Common myeloid progenitor, CD34-positive (primary cell): ENCODE data around the gene ZNF30. TPM values are rescaled to one million over a fixed set of nuclear protein-coding genes. Genes with fewer than 3 reads are reported as not detected.

Experiments used
- CTCF ChIA-PET: fragments of 350-600 bp; sonication (Branson Sonifier 250); formaldehyde crosslinking; loops from one replicate; lab custom pipeline; 2021; ENCODE audit warnings: antibody characterized with exemption; lab: Charles Lee
- POLR2A ChIA-PET: fragments of 350-600 bp; sonication (Branson Sonifier 250); formaldehyde crosslinking; loops from one replicate; lab custom pipeline; 2021; ENCODE audit warnings: antibody characterized with exemption; lab: Charles Lee
- DNase-seq, 3 donors: peaks; one replicate each; pipeline versions ENCODE4 v3.0.0 to v3.0.0-alpha.2; 2013
- H3K27ac ChIP-seq, 2 experiments: 1 replicate in 1 of 2; 2 replicates in 1 of 2; pipeline ENCODE4 v1.7.0; 2013; ENCODE audit warnings: inconsistent platforms in 2 of 2, low read length in 2 of 2, mild to moderate bottlenecking in 2 of 2, low read depth in 1 of 2, moderate library complexity in 1 of 2; ENCODE audit not compliant: severe bottlenecking in 2 of 2, insufficient read depth in 1 of 2, poor library complexity in 1 of 2
- H3K27me3 ChIP-seq, 5 experiments: replicated peaks in 2 of 5; 1 replicate in 3 of 5; 2 replicates in 2 of 5; pipeline versions ENCODE4 v1.6.1 to v1.7.0; 2013; ENCODE audit warnings: low read length in 4 of 5, mild to moderate bottlenecking in 2 of 5, moderate library complexity in 2 of 5, inconsistent platforms in 1 of 5; ENCODE audit not compliant: insufficient read depth in 5 of 5, control insufficient read depth in 4 of 5
- H3K36me3 ChIP-seq, 4 experiments: 1 replicate in 2 of 4; 2 replicates in 2 of 4; pipeline versions ENCODE4 v1.6.1 to v1.7.0; 2013; ENCODE audit warnings: low read length in 3 of 4, control low read depth in 1 of 4, mild to moderate bottlenecking in 1 of 4; ENCODE audit not compliant: control insufficient read depth in 4 of 4, insufficient read depth in 4 of 4
- H3K4me1 ChIP-seq, 4 experiments: 1 replicate in 3 of 4; 2 replicates in 1 of 4; pipeline versions ENCODE4 v1.6.1 to v1.7.1; 2013; ENCODE audit warnings: low read length in 3 of 4, mild to moderate bottlenecking in 3 of 4, control low read depth in 1 of 4, inconsistent platforms in 1 of 4, moderate library complexity in 1 of 4; ENCODE audit not compliant: control insufficient read depth in 4 of 4, insufficient read depth in 4 of 4; ENCODE audit errors: control extremely low read depth in 1 of 4
- H3K4me3 ChIP-seq, 7 experiments: 1 replicate in 4 of 7; 2 replicates in 3 of 7; pipeline versions ENCODE4 v1.5.1 to v1.7.0; 2013; ENCODE audit warnings: mild to moderate bottlenecking in 7 of 7, low read length in 6 of 7, moderate library complexity in 6 of 7, inconsistent platforms in 2 of 7, low read depth in 2 of 7, control low read depth in 1 of 7; ENCODE audit not compliant: insufficient read depth in 4 of 7, control insufficient read depth in 1 of 7; ENCODE audit errors: extremely low read depth in 1 of 7
- H3K9me3 ChIP-seq, 5 experiments: 1 replicate in 4 of 5; 2 replicates in 1 of 5; pipeline versions ENCODE4 v1.6.1 to v1.7.1; 2013; ENCODE audit warnings: low read length in 4 of 5, mild to moderate bottlenecking in 2 of 5, inconsistent platforms in 1 of 5, low read depth in 1 of 5, moderate library complexity in 1 of 5; ENCODE audit not compliant: control insufficient read depth in 4 of 5, insufficient read depth in 2 of 5; ENCODE audit errors: control extremely low read depth in 1 of 5
- WGBS: methylation state at CpG from one replicate; pipeline ENCODE4 v1.1.5; 2013; ENCODE audit not compliant: insufficient coverage; 5-methylcytosine and 5-hydroxymethylcytosine counted together
- polyA plus RNA-seq: library from polyadenylated mRNA; unstranded; fragments of 120-200 nt; gene quantifications from one replicate; pipeline ENCODE4 v1.2.1, GENCODE V29; 2013

Gene ZNF30
- 3.8 TPM for polyA plus RNA-seq

DNA sequence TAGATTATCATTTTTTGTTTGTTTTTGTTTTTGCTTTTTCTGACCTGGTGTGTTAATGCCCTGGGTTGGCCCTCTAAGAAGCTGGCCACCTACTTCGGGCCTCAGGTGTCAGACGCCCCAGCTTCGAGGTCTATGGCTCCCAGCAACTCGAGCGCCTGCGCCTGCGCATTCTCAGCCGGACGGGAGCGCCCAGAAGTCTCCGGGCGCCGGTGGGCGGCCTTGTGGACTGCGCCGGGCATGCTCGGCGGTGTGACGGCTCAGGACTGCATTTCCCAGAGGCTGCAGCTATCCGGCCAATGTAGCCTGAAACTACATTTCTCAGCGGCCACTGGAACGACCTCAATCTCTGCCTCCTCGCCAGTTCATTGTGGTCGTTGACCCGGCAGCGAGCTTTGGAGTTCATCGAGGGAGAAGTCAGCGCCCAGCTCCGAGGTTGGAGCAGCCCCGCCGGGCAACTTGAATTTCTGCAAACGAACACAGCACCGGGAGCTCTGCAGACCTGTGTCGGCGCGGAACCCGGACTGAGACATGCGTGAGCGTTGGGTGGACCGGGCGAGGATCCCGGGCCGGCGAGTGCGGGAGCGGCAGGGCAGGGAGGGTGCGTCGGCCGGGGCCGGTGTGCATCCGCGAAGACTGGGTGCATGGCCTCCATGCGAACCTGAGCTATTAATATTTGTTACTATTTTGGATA is at the start of gene ZNF30:
ZNF30 (plus strand) TSS at position 219 of the 691 bp plus-strand sequence. CDS start 3,045 bp downstream, outside the sequence.
- Histone ChIP-seq H3K4me1 (peaks cover 4 to 11% (median 7%) of the 10 kb centered on the region in 4 experiments), H3K4me3 (peak within 1 kb of the TSS; percentile 73 to 88 (median 82)), H3K27me3 (no peaks in the 10 kb centered on the region), H3K27ac (peak within 1 kb of the TSS in 1 of 2 experiments; percentile 64), H3K36me3 (peaks cover 3 to 21% (median 4%) of the 10 kb centered on the region in 4 experiments), H3K9me3 (peaks cover 0 to 13% (median 1%) of the 10 kb centered on the region in 5 experiments)
- CTCF ChIA-PET: interaction anchor here (0.6 to 1.1 kb wide), 2 partner anchors 46 to 287 kb away, joined by 3 to 4 read pairs; no protein-coding TSS in a partner anchor
- peak; percentile 82 to 88 (median 87) for DNase-seq
- WGBS: 1% methylated on average over 36 of the region's 53 CpGs
- POLR2A ChIA-PET: interaction anchor here (0.6 kb wide), 1 partner anchor 53 kb away, joined by 3 read pairs; no protein-coding TSS in a partner anchor

DNA sequence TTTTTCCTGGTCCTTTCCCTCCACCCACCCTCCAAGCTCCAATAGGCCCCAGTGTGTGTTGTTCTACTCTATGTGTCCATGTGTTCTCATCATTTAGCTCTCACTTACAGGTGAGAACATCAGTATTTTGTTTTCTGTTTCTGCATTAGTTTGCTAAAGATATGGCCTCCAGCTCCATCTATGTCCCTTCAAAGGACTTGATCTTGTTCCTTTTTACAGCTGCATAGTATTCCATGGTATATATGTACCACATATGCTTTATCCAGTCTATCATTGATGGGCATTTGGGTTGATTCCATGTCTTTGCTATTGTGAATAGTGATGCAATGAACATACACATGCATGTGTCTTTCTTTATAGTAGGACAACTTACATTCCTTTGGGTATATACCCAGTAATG is 47.1 kb upstream of the ZNF30 start:
- POLR2A ChIA-PET: no interaction called here
- CTCF ChIA-PET: no interaction called here
- peaks cover 0 to 12% (median 8%) of the 10 kb centered on the region in 5 experiments for H3K9me3 ChIP-seq

DNA sequence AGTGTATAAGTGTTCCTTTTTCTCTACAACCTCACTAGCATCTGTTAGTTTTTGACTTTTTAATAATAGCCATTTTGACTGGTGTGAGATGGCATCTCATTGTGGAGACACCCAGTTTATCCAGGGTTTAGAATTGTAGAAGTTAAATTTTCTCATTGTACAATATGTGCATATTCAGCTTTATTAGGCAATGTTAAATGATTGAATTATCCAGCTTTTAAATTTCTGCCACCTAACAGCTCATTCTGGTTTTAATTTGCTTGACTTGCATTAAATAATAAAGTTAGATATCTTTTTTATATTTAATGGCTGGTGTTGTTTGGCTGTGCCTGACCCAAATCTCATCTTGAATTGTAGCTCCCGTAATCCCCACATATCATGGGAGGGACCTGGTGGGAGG is 46.7 kb upstream of the ZNF30 start:
- ChIA-PET POLR2A (no interaction called here), CTCF (no interaction called here)

More for the DNA sequence above, 47.1 kb upstream of the ZNF30 start:
- H3K36me3 ChIP-seq: no peaks in the 10 kb centered on the region
- no peak for DNase-seq
- H3K27me3 ChIP-seq: peaks cover 0 to 2% (median 0%) of the 10 kb centered on the region in 5 experiments
- H3K4me1 ChIP-seq: no peaks in the 10 kb centered on the region
- H3K27ac ChIP-seq: no peak overlapping the region
- H3K4me3 ChIP-seq: no peak overlapping the region

DNA sequence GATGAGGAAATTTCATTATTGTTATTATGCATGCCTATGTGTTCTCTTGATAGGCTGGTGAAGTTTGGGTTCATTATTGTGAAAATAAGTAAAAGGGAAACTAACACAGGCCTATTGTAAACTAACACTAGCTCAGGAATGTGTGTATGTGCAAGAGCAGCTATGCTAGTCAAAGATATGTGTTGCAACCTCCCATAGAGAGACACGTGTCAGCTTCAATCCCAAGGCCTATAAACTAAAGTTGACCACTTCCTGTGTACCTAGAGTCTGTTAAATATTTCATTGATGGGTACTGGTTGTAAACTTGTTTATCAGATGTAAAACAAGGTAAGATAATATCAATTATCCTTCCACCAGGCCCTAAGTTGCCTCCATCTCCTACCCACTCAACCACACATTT is 44.7 kb upstream of the ZNF30 start:
- ChIA-PET POLR2A (no interaction called here), CTCF (no interaction called here)
- Histone ChIP-seq H3K27me3 (peaks cover 0 to 2% (median 0%) of the 10 kb centered on the region in 5 experiments), H3K4me1 (no peaks in the 10 kb centered on the region), H3K36me3 (no peaks in the 10 kb centered on the region), H3K4me3 (no peak overlapping the region), H3K9me3 (peaks cover 4 to 28% (median 8%) of the 10 kb centered on the region in 5 experiments), H3K27ac (no peak overlapping the region)
- WGBS: no CpG with 5 or more reads among the region's 1 CpG
- no peak for DNase-seq

More for the DNA sequence above, 46.7 kb upstream of the ZNF30 start:
- Histone ChIP-seq H3K36me3 (no peaks in the 10 kb centered on the region), H3K27ac (no peak overlapping the region), H3K9me3 (peaks cover 1 to 16% (median 8%) of the 10 kb centered on the region in 5 experiments), H3K4me3 (no peak overlapping the region), H3K27me3 (peaks cover 0 to 2% (median 0%) of the 10 kb centered on the region in 5 experiments), H3K4me1 (no peaks in the 10 kb centered on the region)
- DNase-seq: no peak
- no CpG with 5 or more reads among the region's 1 CpG for WGBS

DNA sequence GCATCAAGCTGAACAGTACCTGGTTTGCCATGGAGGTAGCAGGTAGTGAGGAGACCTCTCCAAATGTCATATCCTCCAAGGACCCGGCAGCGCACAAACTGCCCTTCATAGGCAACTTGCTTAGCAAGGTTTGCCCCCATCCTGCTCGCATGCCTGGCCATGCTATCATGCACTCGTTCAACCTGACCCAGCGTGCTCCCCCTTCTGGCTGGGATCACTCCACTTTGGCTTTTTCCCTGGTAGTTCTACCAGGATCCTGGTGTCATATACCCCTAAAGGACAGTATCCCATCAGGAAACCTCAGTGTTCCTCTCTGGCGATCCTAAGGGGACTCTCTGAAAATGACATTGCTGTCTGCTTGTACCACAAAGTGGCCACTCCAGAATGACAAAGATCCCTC is 38.6 kb upstream of the ZNF30 start:
- CTCF ChIA-PET: no interaction called here
- POLR2A ChIA-PET: no interaction called here
- WGBS: 88% methylated on average over 4 of the region's 6 CpGs
- no peak for DNase-seq
- Histone ChIP-seq H3K27ac (no peak overlapping the region), H3K4me3 (no peak overlapping the region), H3K9me3 (peaks cover 4 to 61% (median 15%) of the 10 kb centered on the region in 5 experiments), H3K27me3 (peaks cover 0 to 2% (median 0%) of the 10 kb centered on the region in 5 experiments), H3K4me1 (no peaks in the 10 kb centered on the region), H3K36me3 (no peaks in the 10 kb centered on the region)

DNA sequence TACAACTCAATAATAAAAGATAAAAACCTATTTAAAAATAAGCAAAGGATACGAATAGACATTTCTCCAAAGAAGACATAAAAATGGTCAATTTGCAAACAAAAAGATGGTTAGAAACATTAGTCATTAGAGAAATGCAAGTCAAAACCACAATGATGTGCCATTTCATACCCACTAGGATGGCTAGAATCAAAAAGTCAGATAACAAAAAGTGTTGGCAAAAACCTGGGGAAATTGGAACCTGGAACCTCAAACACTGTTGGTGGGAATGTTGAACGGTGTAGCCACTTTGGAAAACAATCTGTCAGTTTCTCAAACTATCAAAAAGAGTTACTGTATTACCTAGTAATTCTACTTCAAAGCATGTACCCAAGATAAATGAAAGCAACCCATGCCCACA is 26.5 kb upstream of the ZNF30 start:
- ChIA-PET POLR2A (no interaction called here), CTCF (no interaction called here)
- Histone ChIP-seq H3K4me1 (peaks cover 0 to 8% (median 2%) of the 10 kb centered on the region in 4 experiments), H3K9me3 (peaks cover 0 to 17% (median 2%) of the 10 kb centered on the region in 5 experiments), H3K27ac (no peak overlapping the region), H3K36me3 (no peaks in the 10 kb centered on the region), H3K27me3 (peaks cover 0 to 25% (median 7%) of the 10 kb centered on the region in 5 experiments), H3K4me3 (no peak overlapping the region)
- no CpG with 5 or more reads among the region's 2 CpGs for WGBS
- DNase-seq: no peak
